ENCODE data around the gene ACSL4. TPM values are rescaled to one million over a fixed set of nuclear protein-coding genes. Genes with fewer than 3 reads are reported as not detected.

Gene ACSL4
- total RNA-seq, 1 donor from 2014 or later: 77.9 TPM

DNA sequence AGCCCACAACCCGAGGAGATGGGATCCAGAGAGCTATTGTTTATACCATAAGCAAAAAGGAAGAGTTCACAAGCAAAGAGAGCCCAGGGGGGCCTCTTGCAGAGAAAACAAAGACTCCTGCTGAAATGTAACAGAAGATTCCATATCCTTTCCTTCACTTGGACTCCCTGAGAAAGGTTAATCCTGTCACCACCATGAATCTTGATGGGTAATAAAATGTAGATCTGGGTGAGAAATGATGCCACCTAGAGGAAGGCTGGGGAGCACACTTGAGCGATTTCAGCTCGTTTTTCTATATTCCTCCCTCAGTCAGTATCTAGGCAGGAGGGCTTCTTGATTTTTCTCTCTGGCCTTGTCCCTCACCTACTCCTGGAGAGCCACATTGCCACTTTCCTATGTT, 97.9 kb downstream of the ACSL4 start:
- Mint-ChIP-seq H3K36me3 (ENCODE audit: unreplicated experiment) (no peaks in the 10 kb centered on the region), H3K27ac (ENCODE audit: unreplicated experiment) (no peak overlapping the region), H3K9me3 (ENCODE audit: unreplicated experiment) (no peaks in the 10 kb centered on the region), H3K4me1 (ENCODE audit: low read depth, unreplicated experiment) (no peaks in the 10 kb centered on the region), H3K27me3 (ENCODE audit: unreplicated experiment) (no peaks in the 10 kb centered on the region), H3K4me3 (ENCODE audit: unreplicated experiment) (no peak overlapping the region)
- TF ChIP-seq, protein P1, sequence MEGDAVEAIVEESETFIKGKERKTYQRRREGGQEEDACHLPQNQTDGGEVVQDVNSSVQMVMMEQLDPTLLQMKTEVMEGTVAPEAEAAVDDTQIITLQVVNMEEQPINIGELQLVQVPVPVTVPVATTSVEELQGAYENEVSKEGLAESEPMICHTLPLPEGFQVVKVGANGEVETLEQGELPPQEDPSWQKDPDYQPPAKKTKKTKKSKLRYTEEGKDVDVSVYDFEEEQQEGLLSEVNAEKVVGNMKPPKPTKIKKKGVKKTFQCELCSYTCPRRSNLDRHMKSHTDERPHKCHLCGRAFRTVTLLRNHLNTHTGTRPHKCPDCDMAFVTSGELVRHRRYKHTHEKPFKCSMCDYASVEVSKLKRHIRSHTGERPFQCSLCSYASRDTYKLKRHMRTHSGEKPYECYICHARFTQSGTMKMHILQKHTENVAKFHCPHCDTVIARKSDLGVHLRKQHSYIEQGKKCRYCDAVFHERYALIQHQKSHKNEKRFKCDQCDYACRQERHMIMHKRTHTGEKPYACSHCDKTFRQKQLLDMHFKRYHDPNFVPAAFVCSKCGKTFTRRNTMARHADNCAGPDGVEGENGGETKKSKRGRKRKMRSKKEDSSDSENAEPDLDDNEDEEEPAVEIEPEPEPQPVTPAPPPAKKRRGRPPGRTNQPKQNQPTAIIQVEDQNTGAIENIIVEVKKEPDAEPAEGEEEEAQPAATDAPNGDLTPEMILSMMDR (IDR thresholded peaks at IDR 0.05; ENCODE audit: partially characterized antibody, unreplicated experiment): peak; percentile 50
- DNase-seq: peak; percentile 16

DNA sequence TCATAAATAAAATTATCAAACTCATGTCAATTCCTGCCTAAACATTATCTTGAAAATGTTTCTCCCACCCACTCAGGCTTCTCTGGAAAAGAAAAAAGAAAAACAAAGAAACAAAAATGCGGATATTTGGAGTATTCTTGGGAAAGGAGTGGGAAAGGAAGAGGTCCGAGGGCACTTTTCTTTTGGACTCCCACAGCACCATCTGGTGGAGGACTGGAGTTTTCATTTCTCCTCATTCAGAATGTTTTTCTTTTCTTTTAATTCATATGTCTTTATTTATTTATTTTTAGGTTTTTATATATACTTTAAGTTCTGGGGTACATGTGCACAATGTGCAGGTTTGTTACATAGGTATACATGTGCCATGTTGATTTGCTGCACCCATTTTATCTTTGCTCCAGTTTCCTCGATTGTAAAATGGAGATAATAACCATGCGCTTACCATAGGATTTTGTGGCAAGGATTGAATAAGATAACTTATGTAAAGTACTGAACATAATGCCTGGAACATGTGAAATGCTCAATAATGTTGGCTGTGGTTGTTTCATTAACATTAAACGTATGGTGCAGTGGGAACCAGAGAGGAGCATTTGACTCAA, 100.1 kb downstream of the ACSL4 start:
- no peaks in the 10 kb centered on the region for H3K36me3 Mint-ChIP-seq (ENCODE audit: unreplicated experiment)
- H3K4me3 Mint-ChIP-seq (ENCODE audit: unreplicated experiment): no peak overlapping the region
- TF ChIP-seq, protein P1 (IDR thresholded peaks at IDR 0.05; ENCODE audit: partially characterized antibody, unreplicated experiment): peak; percentile 46
- no peaks in the 10 kb centered on the region for H3K27me3 Mint-ChIP-seq (ENCODE audit: unreplicated experiment)
- H3K27ac Mint-ChIP-seq (ENCODE audit: unreplicated experiment): no peak overlapping the region
- no peaks in the 10 kb centered on the region for H3K4me1 Mint-ChIP-seq (ENCODE audit: low read depth, unreplicated experiment)
- DNase-seq: peak; percentile 13
- no peaks in the 10 kb centered on the region for H3K9me3 Mint-ChIP-seq (ENCODE audit: unreplicated experiment)

DNA sequence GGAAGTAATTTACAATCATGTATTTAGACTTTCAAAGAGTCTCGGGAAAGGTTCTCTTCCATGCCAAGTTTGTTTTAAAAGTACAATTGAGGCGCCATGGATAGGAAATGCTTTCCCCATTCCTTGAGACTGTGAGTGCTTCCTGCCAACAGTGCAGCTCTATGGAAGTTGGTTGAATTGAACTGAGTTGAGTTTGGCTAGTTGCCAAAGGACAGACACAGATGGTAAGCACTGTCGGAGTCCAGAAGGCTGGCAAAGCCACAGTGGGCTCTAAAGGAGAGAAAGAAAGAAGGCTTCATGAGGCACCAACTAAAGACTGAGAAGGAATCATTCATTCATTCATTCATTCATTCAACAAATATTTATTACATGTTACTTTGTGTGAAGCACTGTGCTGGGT, 103.7 kb downstream of the ACSL4 start:
- no peak for DNase-seq
- no peaks in the 10 kb centered on the region for H3K4me1 Mint-ChIP-seq (ENCODE audit: low read depth, unreplicated experiment)

DNA sequence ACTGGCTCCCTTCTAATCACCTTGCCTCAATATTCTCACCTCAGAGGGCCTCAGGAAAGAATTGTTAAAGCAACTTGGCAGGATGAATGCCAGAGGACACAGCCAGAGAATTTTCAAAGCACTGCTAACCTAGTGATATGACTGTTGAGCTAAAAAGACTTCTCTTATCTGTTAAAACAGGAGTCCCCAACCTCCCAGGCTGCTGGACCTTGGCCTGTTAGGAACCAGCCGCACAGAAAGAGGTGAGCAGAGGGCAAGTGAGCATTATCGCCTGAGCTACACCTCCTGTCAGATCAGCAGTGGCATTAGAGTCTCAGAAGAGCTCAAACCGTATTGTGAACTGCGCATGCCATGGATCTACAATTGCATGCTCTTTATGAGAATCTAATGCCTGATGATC, 106.4 kb downstream of the ACSL4 start:
- TF ChIP-seq, protein P1 (IDR thresholded peaks at IDR 0.05; ENCODE audit: partially characterized antibody, unreplicated experiment): no peak
- Mint-ChIP-seq H3K27me3 (ENCODE audit: unreplicated experiment) (no peaks in the 10 kb centered on the region), H3K36me3 (ENCODE audit: unreplicated experiment) (peaks cover 5% of the 10 kb centered on the region)

More for the DNA sequence above, 103.7 kb downstream of the ACSL4 start:
- Mint-ChIP-seq H3K27ac (ENCODE audit: unreplicated experiment) (no peak overlapping the region), H3K36me3 (ENCODE audit: unreplicated experiment) (peaks cover 5% of the 10 kb centered on the region), H3K27me3 (ENCODE audit: unreplicated experiment) (no peaks in the 10 kb centered on the region), H3K9me3 (ENCODE audit: unreplicated experiment) (no peaks in the 10 kb centered on the region), H3K4me3 (ENCODE audit: unreplicated experiment) (no peak overlapping the region)
- TF ChIP-seq, protein P1 (IDR thresholded peaks at IDR 0.05; ENCODE audit: partially characterized antibody, unreplicated experiment): no peak

More for the DNA sequence above, 106.4 kb downstream of the ACSL4 start:
- Mint-ChIP-seq H3K4me1 (ENCODE audit: low read depth, unreplicated experiment) (no peaks in the 10 kb centered on the region), H3K27ac (ENCODE audit: unreplicated experiment) (no peak overlapping the region), H3K9me3 (ENCODE audit: unreplicated experiment) (no peaks in the 10 kb centered on the region), H3K4me3 (ENCODE audit: unreplicated experiment) (no peak overlapping the region)
- DNase-seq: no peak

Data from glutamatergic neuron (in vitro differentiated cells).